H1 (cell line): Measurements from ENCODE around the gene RAD51B. TPM values are rescaled to one million over a fixed set of nuclear protein-coding genes. Genes with fewer than 3 reads are reported as not detected.

Experiments used
- CHD7 ChIP-seq: fragments of 300-600 bp; sonication (generic); IDR thresholded peaks from 2 replicates; pipeline ENCODE4 v1.7.1; 2012; ENCODE audit warnings: low read length, moderate library complexity, mild to moderate bottlenecking, inconsistent platforms; ENCODE audit not compliant: insufficient replicate concordance
- TAF1 ChIP-seq: IDR thresholded peaks from 2 replicates; pipeline ENCODE4 v1.6.1; 2011; ENCODE audit warnings: mild to moderate bottlenecking, low read depth, low read length
- YY1 ChIP-seq: IDR thresholded peaks from 2 replicates; pipeline ENCODE4 v1.6.1; 2011; ENCODE audit warnings: low read depth, mild to moderate bottlenecking, low read length
- polyA plus RNA-seq, 7 experiments: library from polyadenylated mRNA; depleted of rRNA in 3 of 7; stranded (reverse) in 5 of 7; unstranded in 2 of 7; fragments of >200 nt in 5 of 7; fragments of 200-250 nt in 2 of 7; gene quantifications; 1 replicate in 5 of 7; 2 replicates in 1 of 7; 4 replicates in 1 of 7; pipeline versions ENCODE4 v1.2.1 to v1.2.3, GENCODE V29; 2011 to 2013; ENCODE audit warnings: missing spikeins in 2 of 7, mixed read lengths in 2 of 7
- total RNA-seq: library from RNA; stranded (reverse); fragmentation: NEBNext Ultra II Directional; extraction: Animal tissue kit (Norgen Biotek cat#: 25700); gene quantifications from 2 replicates; pipeline ENCODE4 v1.2.1, GENCODE V29; 2021

Gene RAD51B
- total and polyA plus RNA-seq, 2 of the 8 experiments (the other 6 are each of a cell fraction or from before 2014, with no cell fraction given), result 3.9 to 14.9 TPM

- TF ChIP-seq CHD7 (no peak), TAF1 (no peak), YY1 (no peak)
Observed at GRCh38 chr14:68399971-68400370, 580.4 kb downstream of the RAD51B start (continued).
